GM21737 (cell line): ENCODE measurements around the gene NIM1K.
A peak's percentile ranks its signal among the peaks of the same experiment; 100 is the strongest.
"Not testable (repeated sequence)": the region's sequence is repeated elsewhere in the genome, so short reads cannot be mapped to it uniquely, and the experiment has no call there.

ENCODE experiments used
- ATAC-seq: cut with Tn5 transposase; IDR thresholded peaks from one replicate; pipeline ENCODE4 v1.9.1; 2021; ENCODE audit warnings: mild to moderate bottlenecking, moderate library complexity; ENCODE audit not compliant: unreplicated experiment

Gene NIM1K

GRCh38 chr5:43312076-43312661 is 120.1 kb downstream of the NIM1K start:
- no peak for ATAC-seq

GRCh38 chr5:43312699-43313034 is 120.6 kb downstream of the NIM1K start:
- ATAC-seq: peak; percentile 4

- peak; percentile 95 for ATAC-seq
Measured at GRCh38 chr5:43313035-43313853, 121.2 kb downstream of the NIM1K start, which contains the start of gene HMGCS1. HMGCS1 (minus strand) TSS chr5:43313412; CDS start chr5:43298965, 14,447 bp downstream.

- ATAC-seq: no peak
Measured at GRCh38 chr5:43313854-43314457, 121.9 kb downstream of the NIM1K start.

GRCh38 chr5:43314724-43315123 is 122.7 kb downstream of the NIM1K start:
- ATAC-seq: no peak

- ATAC-seq: no peak
Measured at GRCh38 chr5:43315263-43315662, 123.2 kb downstream of the NIM1K start.

GRCh38 chr5:43315682-43316081 is 123.7 kb downstream of the NIM1K start:
- ATAC-seq: no peak

- ATAC-seq: no peak
Measured at GRCh38 chr5:43316421-43316820, 124.4 kb downstream of the NIM1K start.

- ATAC-seq: no peak
Measured at GRCh38 chr5:43320846-43321245, 128.8 kb downstream of the NIM1K start.

DNA sequence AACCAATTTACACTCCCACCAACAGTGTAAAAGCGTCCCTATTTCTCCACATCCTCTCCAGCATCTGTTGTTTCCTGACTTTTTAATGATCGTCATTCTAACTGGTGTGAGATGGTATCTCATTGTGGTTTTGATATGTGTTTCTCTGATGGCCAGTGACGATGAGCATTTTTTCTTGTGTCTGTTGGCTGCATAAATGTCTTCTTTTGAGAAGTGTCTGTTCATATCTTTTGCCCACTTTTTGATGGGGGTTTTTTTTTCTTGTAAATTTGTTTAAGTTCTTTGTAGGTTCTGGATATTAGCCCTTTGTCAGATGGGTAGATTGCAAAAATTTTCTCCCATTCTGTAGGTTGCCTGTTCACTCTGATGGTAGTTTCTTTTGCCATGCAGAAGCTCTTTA is 131.5 kb downstream of the NIM1K start:
- ATAC-seq: not testable (repeated sequence)

- not testable (repeated sequence) for ATAC-seq
Measured at GRCh38 chr5:43325624-43326023, 133.6 kb downstream of the NIM1K start.
